HG02981 (cell line): ENCODE data around the gene MYRF.

Experiments used
- ATAC-seq: cut with Tn5 transposase; IDR thresholded peaks from one replicate; pipeline ENCODE4 v1.9.1; 2021; ENCODE audit warnings: mild to moderate bottlenecking, moderate library complexity; ENCODE audit not compliant: unreplicated experiment

The MYRF gene

DNA sequence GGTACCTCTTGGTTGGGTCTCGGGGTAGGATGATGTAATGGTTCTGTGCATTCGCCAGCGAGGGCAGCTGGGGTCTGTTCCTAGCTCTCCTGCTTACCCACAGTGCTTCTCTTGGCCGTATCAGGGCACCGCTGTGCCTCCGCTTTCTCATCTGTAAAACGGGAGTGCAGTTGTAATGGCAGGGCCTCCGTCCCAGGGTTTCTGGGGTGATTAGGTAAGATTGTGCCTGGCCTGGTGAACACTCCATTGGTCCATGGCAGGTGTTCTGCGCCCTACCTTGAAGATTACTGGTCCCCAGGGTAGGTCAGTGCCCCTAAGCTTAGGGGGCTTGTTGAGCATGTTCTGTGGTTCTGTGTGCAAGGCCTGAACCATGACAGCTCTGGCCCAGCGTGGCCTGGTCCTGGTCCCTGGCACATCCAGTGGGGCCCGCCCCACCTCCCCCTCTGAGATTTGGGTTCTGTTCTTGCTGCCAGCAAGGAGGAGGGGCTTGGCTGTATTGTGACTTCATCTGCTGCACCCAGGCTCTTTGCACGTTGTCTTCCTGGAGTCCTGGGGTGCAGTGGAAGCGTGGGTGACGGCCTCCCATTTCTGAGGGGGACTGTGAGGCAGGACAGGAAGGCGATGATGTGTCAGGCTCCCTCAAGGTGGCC lies 4.9 kb downstream of the MYRF start:
- ATAC-seq, result no peak

DNA sequence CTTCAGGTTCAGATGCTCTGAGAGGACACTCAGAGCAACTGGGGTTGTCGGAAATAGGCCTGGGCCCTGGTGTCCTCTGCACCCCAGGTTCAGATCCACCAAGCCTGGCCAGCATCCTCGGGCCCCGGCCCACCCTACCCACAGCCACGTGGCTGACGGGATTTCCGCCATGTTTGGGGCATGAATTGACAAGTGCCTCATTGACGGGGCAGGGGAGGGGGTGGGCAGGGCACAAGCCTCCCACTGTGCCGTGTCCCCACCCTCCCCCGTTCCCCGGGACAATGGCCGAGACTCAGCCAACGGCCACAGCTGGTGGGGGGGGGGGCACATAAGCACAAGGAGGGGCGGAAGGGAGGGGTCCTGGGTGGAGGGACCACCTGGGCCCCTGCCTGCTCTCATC lies 8.5 kb downstream of the MYRF start:
- no peak for ATAC-seq

DNA sequence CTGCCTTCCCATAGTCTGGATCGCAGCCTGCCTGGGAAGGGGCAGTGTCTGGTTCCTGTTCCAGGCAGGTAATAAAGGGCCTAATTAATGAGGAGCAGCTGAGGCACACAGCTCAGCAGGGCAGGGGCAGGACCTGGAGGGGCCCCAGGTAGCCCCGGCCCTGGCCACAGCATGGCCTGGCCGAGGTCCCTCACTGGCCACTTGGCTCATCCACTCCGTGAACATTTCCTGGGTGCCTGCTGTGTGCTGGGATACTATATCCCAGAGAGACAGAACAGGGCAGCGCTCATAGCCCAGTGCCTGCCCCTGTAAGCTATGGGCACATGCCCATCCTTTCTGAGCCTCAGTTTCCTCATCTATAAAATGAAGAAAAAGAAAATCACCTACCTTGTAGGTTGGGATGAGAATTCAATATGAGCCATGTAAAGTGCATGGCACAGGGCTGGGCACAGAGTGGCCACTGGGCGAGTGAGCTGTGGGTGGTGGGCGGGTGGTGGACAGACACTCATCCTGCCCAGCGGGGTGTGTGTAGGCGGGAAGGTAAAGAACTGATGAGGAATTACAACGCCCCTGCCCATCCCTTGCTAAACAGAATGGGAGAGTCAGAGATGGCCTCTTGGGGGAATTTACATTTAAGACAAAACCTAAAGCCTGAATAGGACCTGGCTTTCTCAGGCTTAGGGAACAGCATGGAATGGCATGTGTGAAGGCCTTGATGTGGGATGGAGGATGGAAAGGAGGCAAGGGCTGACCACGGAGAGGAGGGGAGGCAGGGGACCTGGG lies 9.2 kb downstream of the MYRF start:
- no peak for ATAC-seq

DNA sequence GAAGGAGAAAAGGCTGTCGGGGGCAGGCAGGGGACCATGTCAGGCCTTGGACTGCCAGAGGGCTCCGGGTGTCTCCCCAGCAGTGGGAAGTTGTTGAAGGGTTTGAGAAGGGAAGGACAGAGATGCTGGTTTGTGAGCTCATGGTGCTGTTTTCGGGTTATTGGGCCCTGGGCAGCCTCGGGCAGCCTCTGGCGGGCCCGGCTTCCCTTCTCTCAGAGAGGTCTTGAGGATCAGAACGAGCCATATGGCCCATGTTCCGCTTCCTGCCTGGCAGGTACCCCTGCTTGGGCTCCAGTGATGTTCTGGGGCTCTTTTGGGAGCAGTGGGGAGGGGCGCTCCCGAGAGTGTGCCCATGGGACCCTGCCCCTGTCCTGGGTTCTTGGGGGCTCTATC lies 9.8 kb downstream of the MYRF start:
- ATAC-seq, result no peak

DNA sequence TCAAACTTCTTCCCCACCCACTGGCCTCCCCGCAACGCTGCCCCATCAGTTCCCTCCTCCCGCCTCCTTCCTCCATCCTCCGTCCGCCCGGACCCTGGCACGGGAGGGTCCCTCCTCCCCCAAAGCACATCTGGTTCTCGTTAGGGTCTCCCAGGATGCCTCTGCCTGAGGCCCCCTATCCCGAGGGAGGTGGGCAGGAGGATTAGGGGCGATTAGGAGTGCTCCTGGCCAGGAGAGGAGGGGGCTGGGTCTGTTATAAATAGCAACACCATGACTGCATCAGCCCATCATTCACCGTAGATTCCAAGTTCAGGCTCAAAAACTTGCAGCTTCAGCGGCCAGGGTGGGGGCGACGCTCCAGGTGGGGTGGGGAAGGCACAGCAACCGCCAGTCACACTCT lies 10.4 kb downstream of the MYRF start:
- no peak for ATAC-seq

DNA sequence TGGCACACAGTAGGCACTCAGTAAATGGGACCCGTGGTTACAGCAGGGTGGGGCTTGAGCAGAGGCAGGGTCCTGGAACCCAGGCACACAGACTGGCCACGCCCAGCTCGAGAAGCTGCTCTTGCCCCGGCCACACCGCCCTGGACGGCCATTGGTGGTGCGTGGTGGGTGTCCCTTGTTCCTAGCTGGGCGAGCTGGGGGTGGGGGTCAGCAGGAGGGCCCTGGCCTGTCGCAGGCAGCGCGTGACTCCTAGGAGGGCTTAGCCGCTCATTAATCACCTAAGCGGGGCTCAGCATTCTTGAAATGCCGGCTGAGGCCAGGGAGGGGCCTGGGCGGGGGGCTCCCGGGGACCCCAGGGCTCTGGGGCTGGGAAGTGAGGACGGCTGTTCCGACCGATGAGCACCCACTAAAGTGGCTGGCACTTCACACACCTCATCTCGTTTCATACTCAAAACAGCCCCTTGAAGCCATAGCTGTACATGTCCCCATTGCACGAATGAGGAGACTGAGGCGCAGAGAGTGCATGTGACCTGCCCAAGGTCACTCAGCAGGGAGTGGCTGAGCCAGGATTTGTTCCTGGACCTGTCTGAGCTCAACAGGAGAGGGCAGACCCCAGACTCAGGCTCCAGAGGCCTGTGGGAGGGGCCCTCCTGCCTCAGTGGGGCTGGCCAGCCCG lies 11.6 kb downstream of the MYRF start:
- ATAC-seq, result no peak

DNA sequence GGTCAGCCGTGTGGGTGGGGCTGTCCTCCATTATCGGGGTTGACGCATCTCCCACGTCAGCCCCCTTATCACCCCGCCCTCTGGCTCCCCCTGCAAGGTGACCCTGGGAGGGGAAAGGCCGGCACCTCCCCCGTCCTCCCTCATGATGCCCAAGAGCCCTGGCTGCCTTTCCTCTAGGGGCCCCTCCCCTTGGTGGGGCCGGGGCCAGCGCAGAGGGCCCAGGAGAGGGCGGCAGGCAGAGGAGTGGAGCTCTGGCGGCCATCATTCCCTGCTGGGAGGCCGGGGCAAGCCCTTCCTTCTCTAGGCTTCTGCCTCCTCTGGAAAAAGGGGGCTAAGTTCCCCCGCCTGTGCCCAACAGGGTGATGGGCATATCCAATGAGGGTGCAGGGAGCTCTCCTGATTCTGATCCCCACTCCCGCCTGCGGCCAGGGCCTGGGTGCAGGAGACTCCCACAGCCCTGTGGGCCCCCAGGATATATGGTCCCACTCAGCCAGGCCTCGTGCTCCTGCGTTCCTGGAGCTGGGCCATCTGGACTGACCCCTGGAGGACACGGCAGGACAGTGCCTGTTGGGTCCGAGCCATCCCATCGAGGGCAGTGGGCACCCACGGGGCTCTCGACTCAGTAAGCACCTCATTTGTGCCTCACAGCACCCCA lies 12.3 kb downstream of the MYRF start:
- no peak for ATAC-seq

DNA sequence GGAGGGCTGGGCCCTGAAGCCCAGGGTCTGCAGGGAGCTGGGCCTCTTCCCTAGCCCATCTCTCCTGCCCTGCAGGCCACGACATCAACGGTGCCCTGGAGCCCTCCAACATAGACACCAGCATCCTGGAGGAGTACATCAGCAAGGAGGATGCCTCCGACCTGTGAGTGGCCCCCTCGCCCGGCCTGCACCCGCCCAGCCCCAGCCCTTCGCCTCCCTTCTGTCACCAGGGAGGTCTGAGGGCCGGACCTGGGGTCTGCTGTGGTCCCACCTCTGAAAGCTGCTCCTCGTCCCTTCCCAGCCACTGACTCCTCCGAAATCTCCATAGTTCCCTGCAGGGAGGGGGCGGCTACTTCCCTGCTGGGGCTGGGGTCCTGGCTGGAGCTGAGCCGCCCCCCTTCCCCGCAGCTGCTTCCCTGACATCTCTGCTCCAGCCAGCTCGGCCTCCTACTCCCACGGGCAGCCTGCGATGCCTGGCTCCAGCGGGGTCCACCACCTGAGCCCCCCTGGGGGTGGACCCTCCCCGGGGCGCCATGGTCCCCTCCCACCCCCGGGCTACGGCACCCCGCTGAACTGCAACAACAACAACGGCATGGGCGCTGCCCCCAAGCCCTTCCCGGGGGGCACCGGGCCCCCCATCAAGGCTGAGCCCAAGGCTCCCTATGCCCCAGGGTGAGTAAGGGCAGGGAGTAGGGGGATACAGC lies 13.3 kb downstream of the MYRF start:
- ATAC-seq, result no peak

DNA sequence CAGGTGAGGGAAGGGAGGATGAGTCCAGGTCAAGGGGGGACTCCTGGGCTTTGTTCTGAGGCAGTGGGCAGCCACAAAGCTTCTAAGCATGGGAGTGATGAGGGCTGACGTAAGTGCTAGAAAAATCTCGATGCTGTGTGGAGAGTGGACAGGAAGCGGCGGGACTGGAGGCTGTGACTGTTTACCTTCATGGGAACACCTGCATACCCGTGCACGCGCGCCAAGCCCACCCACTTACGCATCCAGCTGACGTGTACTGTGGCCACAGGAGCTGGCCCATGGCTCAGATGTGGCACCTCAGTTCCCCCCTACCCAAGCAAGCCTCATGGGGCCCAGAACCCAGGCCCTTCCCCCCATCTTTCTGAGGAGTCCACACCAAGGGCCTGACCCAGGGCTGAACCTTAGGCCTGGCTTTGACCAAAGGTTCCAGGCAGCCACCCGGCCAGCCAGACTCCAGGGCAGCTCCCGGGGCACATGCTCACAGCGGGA lies 14.0 kb downstream of the MYRF start:
- ATAC-seq, result no peak

DNA sequence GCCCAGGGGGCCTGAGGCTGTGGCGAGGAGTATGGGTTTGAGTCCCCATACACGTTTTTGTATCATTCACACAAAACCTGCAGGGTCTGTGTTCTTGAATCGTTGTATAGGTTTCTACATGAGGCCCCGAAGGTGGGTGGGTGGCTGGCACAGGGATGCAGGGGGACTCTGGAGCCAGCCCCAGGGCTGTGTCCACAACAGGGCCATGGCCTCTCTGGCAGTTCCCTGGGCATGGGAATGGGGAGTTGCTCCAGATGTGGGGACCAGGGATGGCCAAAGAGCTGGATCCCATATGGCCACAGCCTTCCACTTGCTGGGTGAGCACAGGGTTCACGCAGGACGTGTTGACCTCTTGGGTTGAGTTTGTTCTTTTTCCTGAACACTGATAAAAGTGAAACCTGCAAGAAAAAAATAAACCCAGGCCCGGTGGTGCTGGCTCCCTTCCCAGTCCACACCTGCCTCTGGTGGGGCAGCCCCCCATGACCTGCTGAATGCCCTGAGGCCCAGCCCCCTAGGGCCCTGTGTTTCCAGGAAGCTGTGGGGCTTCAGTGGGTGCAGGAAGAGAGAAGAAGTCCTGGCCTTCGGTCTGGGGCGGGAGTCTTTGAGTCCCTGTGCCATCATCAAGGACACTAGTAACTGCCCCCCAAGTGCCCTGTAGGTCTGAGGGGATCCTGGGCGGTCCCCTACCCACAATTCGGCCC lies 16.1 kb downstream of the MYRF start:
- no peak for ATAC-seq

DNA sequence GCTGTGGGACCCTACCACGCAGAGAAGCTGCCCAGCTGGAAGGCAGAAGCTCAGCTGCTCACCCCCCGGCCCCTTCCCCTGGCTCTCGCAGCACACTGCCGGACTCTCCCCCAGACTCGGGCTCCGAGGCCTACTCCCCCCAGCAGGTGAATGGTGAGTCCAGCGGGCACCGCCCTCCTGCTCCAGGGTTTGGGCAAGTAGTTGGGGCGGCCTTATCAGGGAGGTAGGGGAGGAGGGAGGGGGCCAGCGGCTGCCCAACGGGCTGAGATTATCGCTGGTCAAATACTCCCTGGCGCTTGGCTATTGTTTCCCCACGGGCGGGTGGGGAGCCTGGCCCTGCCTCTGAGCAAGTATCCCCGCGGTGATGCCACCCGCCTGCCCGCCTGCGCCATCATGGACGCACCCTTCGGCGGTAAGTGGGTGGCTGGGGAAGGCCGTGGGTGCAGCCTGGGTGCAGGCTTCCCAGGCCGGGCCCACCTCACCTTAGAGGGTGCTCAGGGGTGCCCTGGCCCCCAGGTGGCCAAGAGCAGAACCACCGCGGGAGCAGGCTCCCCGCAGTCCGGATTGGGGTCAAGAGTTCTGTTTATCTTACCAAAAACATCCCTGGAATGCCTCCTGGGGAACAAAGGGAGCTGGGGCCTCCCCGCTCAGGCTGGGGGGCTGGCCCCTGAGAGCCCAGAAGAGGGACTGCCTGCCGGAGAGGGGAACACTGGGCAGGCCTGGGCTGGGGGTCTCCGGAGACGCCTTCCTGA lies 16.9 kb downstream of the MYRF start:
- ATAC-seq, result no peak

DNA sequence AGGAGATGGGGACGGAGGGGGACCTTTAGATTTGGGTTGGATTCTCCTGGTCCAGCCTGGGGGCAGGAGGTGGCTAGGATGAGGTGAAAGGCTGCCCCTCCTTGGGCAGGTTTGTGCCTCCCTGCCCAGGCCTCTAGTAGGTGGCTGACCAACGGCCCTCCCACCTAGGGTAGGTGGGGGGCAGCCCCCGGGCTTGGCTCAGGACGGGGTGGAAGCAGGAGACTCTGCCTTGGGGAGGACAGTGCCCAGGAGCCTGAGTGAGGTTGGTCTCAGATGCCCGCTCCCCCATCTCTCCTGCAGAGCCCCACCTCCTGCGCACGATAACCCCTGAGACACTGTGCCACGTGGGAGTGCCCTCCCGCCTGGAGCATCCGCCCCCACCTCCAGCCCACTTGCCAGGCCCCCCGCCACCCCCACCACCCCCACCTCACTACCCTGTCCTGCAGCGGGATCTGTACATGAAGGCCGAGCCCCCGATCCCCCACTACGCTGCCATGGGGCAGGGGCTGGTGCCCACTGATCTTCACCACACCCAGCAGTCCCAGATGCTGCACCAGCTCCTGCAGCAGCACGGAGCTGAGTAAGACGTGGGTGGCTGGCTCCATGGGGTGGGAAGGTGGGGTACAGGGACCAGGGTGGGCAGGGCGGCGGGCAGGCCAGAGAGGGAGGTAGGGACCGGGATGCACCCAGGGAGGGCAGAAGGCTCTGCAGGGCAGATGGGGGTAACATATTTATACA lies 17.7 kb downstream of the MYRF start:
- no peak for ATAC-seq

DNA sequence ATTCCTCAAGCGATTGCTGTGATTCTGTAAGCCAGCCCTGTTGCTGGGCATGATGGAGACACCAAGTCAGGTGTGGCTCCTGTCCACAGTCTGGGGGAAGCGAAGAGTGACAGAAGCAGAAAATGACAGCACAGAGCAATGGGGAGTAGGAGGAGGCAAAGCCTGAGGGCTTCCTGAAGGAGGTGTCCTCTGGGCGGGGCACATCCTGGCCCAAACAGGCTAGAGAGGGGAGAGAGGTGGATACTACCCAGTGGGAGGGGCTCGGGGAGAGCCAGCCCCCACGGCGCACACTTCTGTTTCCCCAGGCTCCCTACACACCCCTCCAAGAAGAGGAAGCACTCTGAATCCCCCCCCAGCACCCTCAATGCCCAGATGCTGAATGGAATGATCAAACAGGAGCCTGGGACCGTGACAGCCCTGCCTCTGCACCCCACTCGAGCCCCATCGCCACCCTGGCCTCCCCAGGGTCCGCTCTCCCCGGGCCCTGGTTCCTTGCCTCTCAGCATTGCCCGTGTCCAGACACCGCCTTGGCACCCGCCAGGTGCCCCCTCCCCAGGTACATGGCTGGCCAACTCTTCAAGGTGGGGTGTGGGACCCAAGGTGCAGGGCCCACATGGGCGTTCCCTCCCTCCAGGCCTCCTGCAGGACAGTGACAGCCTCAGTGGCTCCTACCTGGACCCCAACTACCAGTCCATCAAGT lies 18.9 kb downstream of the MYRF start:
- no peak for ATAC-seq

DNA sequence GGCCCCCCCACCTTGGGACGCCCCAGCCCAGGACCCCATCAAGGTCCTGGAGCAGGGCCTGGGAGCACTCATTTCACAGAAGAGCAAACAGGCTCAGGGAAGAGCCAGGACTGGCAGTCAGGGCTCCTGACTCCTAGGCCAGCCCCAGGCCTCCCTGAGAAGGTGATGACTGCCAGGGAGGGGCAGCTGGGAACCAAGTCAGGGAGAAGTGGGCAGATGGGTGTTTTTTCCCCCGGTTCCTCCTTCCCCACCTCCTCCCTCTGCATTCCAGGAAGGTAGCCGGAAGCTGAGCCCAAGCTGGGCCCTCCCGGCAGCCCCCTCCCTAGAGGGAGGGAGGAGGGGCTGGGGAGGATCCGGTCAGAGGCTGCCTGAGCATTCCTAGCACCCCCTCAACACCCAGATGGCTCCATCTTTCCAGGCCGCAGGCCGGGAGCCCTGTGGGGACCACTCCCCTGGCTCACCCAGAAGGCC lies 19.6 kb downstream of the MYRF start:
- no peak for ATAC-seq

DNA sequence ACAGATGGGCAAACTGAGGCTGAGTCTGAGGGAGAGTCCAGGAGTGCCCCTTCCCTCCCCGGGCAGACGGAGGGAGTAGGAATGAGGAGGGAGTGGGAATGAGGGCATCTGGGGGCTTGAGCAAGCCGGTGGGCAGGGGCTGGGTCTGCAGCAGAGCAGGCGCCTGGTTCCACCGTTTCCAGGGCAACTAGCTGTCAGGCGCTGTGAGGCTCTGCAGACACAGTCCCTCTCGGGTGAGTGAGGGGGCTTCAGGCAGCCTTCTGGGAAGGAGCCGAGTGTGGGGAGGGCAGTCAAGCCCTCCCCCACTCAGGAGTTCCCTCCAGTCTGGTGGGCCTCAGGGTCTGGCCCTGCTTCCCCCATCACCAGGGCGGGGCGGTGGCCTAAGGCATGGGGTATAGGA lies 20.9 kb downstream of the MYRF start:
- ATAC-seq, result no peak

DNA sequence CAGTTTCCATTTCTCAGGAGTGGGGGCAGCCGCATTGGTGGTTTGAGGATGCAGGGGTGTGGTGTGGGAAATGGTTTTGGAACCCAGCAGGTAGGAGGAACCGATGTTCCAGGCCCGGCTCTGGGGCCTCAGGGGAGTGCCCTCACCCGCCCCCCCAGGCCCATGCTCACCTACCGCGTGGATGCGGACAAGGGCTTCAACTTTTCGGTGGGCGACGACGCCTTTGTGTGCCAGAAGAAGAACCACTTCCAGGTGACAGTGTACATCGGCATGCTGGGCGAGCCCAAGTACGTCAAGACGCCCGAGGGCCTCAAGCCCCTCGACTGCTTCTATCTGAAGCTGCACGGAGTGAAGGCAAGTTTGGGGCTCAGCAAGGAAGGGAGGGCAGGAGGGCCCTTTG lies 21.4 kb downstream of the MYRF start:
- ATAC-seq, result no peak

DNA sequence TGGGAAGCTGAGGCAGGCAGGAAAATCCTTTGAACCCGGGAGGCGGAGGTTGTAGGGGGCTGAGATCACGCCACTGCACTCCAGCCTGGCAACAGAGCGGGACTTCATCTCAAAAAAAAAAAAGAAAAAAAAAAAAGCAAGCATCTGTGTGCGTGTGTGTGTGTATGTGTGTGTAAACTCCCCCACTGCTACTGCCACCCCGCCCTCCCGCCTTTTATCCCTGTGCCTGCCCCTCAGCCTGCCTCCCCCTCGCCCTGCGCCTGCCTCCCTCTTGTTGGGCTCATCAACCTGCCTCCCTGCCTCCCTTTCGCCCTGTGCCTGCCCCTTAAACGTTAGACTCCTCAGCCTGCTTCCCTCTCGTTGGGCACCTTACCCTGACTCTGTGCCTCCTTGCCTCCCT lies 22.0 kb downstream of the MYRF start:
- ATAC-seq, result no peak

DNA sequence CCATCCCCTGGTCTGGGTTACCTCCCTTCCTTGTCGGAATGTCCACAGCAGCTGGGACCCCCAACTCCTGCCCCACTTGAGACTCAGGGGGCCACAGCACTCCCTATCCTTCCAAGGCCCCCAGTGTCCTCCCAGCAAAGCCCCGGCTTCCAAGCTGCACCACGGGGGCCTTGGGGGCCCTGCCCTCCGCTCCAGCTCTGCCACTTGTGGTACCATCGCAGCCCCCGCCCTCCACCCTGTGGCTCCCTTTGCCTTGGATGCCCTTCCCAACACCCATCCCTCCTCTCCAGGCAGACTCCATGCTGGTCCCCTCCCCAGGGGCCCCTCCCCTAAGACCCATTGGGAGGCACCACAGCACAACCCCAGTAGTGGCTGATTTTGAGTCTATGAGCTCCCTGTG lies 22.7 kb downstream of the MYRF start:
- no peak for ATAC-seq
